GM03348 (cell line): Measurements from ENCODE around the gene PDZRN4.
"Not testable (repeated sequence)": the region's sequence is repeated elsewhere in the genome, so short reads cannot be mapped to it uniquely, and the experiment has no call there.

Experiments used
- DNase-seq: peaks from one replicate; pipeline ENCODE4 v3.0.0; 2012; ENCODE audit warnings: low spot score

Gene PDZRN4

DNA sequence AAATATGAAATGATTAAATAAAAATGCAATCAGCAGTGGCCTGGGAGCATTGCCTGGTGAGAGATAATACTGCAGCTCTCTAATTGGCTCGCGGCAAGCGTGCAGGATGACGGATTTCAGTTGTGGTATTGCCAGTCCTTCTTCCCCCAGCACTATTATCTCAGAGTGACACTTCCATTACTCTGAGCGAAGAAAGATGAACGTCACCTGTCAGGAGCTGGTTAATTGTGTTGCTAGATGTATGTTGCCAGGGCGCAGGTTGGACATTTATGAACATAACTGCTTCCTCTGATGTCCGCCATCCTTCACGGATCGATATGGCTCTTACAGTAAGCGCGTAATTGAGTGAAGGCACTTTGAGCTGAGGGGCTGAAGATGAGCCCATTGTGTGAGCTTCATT lies 374.9 kb downstream of the PDZRN4 start:
- DNase-seq = no peak

DNA sequence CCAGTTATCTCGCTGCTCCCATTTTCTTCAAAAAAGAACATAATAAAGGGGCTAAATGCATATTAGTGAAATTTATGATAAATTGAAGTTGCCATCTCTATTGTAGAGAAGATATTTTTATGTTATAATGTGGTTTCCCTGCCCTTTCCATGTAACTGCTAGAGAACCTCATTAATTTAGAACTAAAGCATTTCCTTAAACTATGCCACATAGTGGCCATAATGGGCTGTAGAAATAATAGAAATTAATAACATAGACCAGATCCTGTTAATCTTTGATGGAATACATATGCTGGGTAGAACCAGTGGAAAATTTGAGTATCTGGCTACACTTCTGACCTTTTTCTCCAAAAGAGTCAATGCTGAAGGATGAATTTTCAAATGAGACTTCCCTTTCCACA lies 376.7 kb downstream of the PDZRN4 start:
- no peak for DNase-seq

DNA sequence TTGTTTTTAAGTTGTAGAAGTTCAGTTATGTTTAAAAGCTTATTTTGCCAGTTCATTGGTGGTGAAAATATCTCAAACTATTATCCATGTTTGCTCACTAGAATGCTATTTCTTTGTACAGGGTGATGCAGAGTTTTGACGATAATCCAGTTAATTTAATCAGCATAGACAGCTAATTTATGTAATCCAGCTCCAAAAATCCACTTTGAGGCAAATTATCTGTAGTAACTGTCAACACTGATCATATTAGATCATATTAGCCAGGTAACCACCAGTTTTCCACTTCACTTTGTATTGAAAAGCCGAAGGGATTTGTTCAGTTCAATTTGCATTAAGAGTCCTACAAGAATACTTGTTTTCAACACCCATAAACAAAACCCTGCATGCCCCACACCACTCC lies 378.6 kb downstream of the PDZRN4 start:
- DNase-seq = no peak

DNA sequence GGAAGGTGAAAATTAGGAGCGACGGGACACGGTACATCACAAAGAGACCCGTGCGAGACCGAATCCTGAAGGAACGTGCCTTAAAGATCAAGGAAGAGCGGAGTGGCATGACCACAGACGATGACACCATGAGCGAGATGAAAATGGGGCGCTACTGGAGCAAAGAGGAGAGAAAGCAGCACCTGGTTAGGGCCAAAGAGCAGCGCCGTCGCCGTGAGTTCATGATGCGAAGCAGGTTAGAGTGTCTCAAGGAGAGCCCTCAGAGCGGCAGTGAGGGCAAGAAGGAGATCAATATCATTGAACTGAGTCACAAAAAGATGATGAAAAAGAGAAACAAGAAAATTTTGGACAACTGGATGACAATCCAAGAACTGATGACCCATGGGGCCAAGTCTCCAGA lies 385.3 kb downstream of the PDZRN4 start:
- no peak for DNase-seq

DNA sequence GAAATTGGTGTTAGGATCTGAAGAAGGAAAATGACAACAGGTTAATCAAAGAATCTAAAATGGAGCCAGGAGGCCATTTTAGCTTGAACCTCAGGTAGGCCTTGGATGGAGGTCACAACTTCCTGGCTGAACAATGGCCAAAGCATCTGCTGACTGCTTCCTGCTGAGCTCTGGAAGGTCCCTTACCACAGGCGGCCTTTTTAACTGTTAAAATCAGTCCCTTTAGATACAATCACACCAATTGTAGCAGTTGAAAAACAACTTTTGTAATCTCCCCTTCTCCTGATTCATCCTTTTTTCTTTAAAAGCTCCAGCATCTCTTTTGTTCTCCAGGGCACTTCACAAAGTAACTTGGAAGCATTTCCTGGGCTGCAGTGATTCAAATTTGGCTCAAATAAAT lies 388.8 kb downstream of the PDZRN4 start:
- no peak for DNase-seq

DNA sequence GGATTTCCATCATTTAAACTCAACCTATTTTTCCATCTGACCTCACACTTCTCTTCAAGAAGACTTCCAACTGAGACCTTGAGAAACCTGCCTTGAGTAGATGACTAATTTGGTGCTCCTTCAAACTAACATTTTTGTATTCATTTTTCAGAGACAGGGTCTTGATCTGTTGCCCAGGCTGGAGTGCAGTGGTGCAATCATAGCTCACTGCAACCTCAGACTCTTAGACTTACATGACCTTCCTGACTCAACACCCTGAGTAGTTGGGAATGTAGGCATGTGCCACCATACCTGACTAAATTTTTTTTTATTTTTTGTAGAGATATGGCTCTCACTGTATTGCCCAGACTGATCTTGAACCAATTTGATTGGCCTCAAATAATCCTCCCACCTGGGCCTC lies 389.9 kb downstream of the PDZRN4 start:
- no peak for DNase-seq

DNA sequence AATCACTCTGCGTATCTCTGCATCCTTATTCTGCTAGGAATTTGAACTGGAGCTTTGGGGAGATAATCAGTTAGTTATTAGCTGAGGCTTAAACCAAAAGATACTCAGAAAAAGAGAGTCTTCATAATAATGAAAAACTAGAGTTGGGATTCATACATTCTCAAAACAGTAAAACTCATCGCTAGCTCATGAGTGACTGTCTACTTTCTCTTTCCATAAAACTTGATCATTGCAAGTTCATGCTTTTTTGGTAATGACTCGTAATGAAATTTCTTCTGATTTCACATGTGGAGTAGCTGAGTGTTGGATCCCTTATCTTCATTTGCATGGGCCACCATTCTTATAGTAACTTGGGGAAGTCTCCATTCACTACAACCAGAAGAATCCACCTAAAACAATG lies 397.7 kb downstream of the PDZRN4 start:
- no peak for DNase-seq

DNA sequence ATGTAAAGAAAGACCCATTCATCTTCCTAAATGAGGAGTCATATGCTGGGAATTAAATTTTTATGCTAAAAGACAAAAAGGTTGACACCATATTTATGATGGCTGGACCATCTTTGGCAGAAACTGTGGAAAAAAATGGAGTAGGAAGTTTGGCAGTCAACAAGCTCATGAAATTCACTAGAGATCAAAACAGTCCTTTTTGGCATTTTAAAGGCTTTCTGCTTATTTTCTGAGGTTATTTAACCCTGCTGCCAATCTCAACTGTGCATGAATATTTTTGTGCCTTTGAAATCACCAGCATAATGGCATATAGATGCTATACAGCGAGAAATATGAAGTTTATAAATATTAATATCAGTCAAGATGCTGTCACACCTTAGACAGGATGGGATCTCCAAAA lies 399.5 kb downstream of the PDZRN4 start:
- no peak for DNase-seq

DNA sequence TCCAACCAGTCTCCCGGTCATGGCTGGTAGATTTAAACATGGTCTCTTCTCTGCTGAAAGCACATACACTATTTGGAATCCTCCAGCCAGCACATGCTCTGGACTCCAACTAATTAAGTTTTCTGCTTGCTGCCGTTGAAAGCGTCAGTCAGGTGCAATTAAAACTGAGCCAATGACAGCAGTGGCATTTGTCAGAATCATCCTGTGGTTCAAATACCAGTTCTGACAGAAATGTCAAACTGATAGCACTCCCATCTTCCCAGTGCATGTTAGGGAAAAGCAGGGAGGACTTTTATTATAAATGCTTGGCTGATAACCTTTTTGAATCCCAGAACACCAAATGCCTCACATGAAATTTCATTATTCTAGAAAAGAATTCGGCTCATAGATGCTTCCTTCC lies 401.8 kb downstream of the PDZRN4 start:
- no peak for DNase-seq

DNA sequence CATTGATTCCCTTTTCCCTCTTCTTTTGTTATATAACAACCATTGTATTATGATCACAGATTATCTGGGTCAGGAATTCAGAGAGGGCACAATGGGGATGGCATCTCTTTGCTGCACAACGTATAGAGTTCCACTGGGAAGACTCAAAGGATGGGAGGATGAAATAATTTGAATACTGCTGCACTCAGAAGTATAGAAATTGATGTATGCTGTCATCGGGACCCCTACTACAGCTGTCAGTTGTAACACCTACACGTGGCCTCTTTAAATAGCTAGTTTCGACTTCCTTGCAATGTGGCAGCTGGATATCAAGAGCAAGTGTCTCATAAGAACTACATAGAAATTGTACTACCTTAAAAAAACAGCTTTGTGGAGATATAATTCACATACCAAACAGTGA lies 408.1 kb downstream of the PDZRN4 start:
- no peak for DNase-seq

DNA sequence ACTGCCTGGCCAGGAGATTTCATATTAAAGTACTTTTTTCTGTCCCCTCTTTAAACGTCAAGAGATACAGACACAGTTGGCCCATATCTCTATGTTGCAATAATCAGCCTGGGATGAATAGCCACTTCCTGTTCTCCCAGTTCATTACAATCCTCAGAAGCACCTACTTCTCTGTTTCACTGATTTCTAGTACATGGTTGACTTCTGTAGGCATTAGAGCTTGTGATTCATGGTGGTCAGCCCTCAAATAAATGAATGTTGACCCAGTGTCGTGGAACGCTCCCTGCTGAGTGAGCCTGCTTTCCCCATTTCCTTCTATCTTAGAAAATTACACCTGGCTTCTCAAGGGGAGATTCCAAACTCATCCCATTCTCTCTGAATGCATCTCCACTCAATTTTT lies 416.7 kb downstream of the PDZRN4 start:
- DNase-seq = no peak

DNA sequence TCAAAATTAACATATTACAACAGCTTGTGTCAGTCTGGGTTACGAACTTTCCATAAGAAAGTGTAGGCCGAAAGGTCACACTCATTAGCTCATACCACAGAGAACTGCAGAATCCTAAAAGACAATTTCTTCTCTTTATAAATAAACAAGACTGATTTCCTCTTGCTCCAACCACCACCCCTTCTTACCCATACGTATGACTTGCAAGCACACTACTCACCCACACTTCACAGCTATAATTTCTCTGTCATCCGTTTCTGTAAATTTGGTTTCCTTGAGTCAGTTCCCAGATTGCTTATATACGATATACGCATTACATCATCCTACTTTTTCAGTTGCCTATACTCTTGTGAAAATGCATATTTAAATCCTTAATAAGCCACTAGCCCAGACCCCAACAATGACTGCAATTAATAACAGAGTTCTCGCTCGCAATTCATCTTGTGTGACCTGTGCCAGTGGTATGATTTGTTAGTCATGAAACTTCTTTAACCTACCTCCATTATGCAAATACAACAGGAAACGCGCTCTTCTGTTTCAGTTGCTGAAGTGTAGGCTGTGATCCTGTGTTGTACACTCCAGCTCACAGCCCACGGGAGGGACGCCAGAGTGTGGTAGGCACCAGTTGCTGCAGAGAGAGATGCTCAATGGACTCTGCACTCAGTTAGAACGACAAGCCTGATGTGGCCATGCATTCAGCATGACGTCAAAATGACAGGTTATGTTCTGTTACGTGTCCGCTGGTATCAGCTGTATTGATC lies 417.6 kb downstream of the PDZRN4 start:
- no peak for DNase-seq

DNA sequence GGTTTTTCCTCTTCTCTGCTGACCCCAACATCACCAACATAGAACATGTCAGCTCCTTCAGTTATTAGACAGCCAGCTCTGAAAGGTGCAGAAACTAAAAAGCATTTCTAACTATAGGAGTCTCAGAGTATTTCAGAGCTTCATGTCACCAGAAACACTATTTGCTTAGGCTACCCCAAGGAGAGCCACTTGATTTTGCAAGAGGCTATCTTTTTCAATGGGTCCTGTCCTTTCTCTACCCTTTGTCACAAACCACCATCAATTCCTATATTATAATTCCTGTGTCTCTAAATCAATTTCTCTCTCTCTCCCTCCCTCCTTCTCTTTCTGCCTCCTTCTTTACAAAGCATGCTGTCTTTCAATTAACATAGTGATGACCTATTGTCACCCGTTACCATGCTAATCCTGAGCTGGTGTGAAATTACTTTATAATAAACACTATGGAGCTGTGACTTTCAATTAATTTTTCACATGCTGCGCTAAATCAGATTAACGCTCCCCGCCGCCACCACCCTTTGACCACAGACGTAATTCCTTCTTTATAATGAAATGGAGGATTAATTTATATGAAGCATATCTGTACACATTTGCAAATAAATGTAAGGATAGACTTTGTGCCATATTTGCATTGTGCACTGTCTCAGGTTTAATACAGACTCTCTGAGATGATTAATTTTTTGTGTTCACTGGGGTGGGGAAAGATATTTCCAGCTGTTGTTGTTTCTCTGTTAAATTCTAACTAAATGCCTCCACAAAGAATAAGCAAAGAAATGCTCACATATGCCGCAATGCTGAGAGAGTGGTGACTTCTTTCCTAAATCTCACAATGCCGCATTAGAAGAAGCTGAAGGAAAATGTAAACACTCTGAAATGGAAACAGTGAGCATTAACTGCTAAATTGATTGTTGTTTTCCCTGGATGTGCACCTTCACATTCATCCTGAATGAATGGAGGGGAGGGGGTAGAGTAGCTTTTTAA lies 418.6 kb downstream of the PDZRN4 start:
- DNase-seq = no peak

DNA sequence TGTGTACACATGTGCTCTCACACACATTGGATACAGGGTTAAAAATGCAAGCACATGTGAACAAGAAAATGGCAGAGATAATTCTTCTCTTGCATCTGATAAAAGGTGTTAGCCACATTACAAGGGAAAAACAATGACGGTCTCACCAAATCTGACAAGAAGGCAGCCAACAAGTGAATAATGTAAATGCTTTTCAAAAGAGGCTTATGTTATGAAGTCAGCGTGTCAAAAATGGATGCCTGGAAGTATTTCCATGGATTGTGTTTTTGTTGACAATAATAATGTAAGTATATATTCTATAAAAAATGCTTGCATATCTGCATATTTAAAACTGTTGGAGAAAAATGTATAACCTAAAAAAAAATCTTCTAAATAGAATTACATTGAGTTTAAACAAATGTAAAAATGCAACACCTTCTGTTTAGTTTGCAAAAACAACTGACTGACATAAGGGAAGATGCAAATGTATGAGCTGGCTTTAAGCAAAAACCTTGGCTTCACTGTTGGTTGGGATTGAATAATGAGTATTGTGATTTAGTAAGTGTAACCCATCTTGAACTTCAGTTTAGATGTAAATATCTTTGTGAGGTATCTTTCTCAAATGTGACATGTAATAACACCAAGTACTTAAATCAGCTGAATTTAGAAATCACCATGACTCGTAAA lies 424.9 kb downstream of the PDZRN4 start:
- no peak for DNase-seq

DNA sequence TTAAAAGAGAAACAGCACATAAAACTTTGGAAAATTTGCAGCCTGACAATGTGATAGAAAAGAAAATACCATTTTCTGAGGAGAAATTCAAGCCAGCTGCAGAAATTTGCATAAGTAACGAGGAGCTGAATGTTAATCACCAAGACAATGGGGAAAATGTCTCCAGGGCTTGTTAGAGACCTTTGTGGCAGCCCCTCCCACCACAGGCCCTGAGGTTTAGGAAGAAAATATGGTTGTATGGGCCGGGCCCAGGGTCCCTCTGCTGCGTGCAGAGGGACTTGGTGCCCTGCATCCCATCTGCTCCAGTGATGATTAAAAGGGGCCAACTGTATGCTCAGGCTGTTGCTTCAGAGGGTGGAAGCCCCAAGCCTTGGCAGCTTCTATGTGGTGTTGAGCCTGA lies 427.1 kb downstream of the PDZRN4 start:
- not testable (repeated sequence) for DNase-seq

DNA sequence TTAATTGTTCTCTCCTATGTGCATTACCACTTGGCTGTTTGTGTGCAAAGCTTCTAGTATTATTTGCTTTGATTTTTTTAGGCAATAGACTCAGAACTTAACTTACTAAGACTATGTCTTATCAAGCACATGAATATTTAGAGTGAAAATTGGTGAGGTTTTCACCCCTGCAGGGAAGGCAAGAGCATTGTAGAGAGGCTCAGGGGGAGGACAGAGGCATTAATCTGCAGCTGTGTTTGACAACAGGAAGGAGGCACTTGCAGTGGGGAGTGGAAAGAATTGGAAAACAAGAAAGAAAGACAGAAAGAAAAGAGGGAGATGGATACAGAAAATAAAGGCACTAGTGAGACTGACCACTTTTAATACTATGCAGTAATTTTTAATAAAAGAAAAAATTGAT lies 431.6 kb downstream of the PDZRN4 start:
- no peak for DNase-seq

DNA sequence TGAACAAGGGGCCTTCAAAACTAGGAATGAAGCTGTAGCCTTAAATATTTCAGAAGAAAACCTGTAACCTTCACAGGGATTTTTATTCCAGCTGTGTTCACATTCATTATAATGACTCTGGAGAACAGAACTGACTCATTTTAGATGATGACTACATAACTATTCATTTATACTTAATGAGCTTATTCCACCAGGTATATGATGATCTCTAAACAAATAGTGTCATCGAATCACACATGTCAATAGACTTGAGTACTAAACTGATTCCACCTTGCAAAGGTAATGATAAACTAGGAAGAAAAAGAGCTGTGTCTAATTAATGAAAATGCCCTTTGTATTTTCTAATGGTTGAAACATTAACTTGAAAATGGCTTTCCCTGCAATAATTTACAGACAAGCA lies 433.2 kb downstream of the PDZRN4 start:
- no peak for DNase-seq
